Activated CD4-positive, alpha-beta T cell treated with anti-CD3 and anti-CD28 coated beads, Interleukin-2, amount 50 U/mL, for 48 hours (primary cell): Measurements from ENCODE around the gene NUP35.
"Not testable (repeated sequence)": the region's sequence is repeated elsewhere in the genome, so short reads cannot be mapped to it uniquely, and the experiment has no call there.

ENCODE experiments used
- DNase-seq, 2 experiments: peaks; one replicate each; pipeline ENCODE4 v3.0.0-alpha.2; 2020

NUP35 gene

DNA sequence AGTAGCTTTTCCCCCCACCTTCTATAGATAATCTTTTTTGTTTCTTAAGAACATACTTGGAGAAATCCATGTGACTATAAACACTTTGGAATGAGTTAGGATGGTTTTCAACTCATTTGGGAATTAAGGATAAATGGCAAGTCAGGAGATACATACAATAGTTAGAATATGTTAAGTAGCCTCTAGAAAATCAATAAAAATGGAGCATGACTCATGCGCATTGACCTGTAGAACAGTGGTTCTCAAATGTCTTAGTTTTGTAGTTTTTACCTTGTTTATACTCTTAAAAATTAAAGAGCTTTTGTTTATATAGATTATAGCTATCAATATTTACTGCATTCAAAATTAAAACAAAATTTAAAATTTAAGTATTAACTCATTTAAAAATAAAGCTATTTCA is 24.7 kb downstream of the NUP35 start:
- no peak for DNase-seq

GRCh38 chr2:183149489-183149888 is 25.2 kb downstream of the NUP35 start:
- no peak for DNase-seq

- DNase-seq: not testable (repeated sequence)
Measured at GRCh38 chr2:183152280-183152679, 28.0 kb downstream of the NUP35 start.

GRCh38 chr2:183153967-183154366 is 29.7 kb downstream of the NUP35 start:
- no peak for DNase-seq

- DNase-seq: not testable (repeated sequence)
Measured at GRCh38 chr2:183154772-183155171, 30.5 kb downstream of the NUP35 start.

- DNase-seq: no peak
Measured at GRCh38 chr2:183157131-183157530, 32.9 kb downstream of the NUP35 start.

DNA sequence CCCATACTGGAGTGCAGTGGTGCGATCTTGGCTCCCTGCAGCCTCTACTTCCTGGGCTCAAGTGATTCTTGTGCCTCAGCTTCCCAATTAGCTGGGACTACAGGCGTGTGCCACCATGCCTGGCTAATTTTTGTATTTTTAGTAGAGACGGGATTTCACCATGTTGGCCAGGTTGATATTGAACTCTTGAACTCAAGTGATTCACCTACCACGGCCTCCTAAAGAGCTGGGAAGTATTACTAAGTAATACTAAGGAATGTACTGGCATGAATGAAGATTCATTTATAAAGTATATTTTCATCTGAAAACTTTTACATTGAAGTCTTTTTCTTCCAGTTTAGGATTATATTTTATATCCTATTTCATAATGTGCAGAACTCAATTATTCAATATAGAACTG is 38.1 kb downstream of the NUP35 start:
- no peak for DNase-seq

GRCh38 chr2:183163821-183164649 is 39.8 kb downstream of the NUP35 start:
- no peak for DNase-seq

GRCh38 chr2:183164650-183165015 is 40.4 kb downstream of the NUP35 start:
- DNase-seq: no peak

GRCh38 chr2:183166210-183166609 is 42.0 kb downstream of the NUP35 start:
- DNase-seq: no peak

DNA sequence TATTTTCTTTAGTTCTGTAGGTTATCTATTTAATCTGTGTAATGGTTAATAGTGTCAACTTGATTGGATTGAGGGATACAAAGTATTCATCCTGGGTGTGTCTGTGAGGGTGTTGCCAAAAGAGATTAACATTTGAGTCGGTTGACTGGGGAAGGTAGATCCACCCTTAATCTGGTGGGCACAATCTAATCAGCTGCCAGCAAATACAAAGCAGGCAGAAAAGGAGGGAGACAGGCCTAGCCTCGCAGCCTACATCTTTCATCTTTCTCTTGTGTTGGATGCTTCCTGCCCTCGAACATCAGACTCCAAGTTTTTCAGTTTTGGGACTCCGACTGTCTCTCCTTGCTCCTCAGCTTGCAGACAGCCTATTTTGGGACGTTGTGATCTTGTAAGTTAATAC is 42.7 kb downstream of the NUP35 start:
- not testable (repeated sequence) for DNase-seq

GRCh38 chr2:183172220-183172887 is 48.1 kb downstream of the NUP35 start:
- DNase-seq: no peak

GRCh38 chr2:183179156-183179555 is 54.9 kb downstream of the NUP35 start:
- DNase-seq: no peak

DNA sequence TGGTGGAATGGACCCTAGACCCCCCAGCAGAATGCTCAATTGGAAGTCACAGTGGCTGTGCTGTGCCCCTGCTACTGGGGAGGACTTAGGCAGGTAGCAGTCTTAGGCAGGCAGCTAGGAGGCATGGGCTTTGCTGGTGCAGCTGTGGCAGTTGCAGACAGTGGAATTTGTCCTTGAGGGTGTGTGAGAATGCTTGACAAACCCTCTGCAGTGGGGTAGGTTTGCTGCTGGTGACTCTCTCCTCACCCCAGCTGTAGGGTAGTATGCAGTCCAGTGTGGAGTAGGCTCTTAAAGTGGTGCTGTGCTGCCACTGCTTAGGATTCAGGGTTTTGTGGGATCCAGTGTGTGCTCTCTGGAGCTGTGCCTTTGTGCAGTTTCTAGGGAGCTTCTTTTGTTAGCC is 61.3 kb downstream of the NUP35 start:
- DNase-seq: no peak

- no peak for DNase-seq
Measured at GRCh38 chr2:183186296-183186695, 62.1 kb downstream of the NUP35 start.

DNA sequence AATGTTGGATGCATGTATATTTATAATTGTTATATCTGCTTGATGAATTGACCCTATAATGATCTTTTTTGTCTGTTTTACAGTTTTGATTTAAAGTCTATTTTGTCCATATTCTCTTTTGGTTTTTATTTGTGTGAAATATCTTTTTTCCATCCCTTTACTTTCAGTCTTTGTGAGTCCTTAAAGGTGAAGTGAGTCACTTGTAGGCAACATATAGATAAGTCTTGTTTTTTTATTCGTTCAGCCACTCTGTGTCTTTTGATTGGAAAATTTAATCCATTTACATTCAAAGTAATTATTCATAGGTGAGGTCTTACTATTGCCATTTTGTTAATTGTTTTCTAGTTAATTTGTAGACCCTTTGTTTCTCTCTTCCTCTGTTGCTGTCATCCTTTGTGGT is 62.5 kb downstream of the NUP35 start:
- DNase-seq: no peak

GRCh38 chr2:183192343-183192742 is 68.1 kb downstream of the NUP35 start:
- no peak for DNase-seq

DNA sequence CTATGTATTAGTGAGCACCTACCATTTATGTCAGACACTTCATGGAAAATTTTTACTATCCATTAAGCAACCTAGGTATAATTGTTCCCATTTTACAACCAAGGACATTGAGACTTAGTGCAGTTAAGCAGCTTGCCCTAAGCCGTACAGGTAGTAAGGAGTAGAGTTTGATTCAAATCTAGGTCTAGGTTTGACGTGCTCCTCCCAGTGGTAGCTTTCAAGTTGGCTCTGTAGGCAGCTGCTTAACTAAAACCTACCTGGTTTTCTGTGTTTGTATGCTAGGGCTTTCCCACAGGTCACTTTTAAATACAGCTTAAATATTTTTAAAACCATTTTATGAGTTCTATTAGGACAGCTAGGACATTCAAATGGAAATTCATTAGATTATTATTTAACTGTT is 69.7 kb downstream of the NUP35 start:
- no peak for DNase-seq

DNA sequence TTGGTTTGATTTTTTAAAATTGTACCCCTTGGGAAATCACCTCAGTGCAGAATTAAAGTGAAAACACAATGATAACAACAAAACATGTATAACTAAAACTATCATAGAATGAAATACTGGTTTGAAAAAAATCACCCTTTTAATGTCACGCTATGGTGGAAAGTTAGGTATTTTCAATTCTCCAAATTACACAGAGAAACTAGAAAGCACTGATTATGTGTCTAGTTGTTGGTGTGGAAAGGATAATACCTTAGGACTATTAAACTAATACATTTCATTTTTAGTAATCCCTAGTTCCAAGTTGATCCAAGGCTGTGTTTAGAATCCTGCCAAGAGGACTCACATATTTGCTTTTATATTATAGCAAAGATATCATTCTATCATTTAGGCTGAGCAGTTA is 71.2 kb downstream of the NUP35 start:
- DNase-seq: no peak

DNA sequence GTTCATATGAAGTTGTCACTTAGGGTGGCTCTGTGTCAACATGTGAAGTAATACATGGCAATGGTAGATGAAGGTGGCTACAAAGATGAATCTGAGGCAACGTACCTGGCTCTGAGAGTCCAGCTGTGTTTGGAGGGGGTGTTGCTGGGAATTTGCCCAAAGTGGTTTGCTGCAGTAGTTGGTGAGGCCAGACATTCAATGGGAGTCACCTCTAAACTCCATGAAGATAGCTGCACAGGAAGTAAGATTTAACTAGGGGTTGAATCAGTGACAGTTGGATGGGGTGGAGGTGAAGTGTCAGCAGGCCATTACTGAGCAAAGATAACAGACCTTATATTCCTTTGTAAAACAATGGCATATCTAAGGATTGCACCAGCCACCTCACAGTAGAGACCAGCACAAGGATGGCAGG is 71.8 kb downstream of the NUP35 start:
- no peak for DNase-seq

DNA sequence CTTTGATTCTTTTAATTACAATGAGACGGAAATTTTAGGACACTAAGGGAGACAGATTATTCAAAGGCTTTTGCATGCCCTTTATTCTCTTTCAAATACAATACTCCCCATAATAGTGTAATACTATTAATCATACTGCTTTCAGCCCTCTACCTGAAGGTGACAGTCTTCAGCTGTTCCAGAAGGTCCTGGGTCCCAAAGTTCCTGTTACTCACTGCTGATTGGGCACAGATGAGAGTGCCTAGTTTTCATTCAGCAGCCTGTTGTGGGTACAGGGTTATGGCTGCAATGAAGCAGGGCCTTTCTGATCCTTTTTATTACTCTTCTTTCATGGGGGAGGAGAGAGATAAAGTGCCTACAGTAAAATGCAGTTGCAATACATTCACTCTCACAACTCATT is 80.2 kb downstream of the NUP35 start:
- DNase-seq: no peak

DNA sequence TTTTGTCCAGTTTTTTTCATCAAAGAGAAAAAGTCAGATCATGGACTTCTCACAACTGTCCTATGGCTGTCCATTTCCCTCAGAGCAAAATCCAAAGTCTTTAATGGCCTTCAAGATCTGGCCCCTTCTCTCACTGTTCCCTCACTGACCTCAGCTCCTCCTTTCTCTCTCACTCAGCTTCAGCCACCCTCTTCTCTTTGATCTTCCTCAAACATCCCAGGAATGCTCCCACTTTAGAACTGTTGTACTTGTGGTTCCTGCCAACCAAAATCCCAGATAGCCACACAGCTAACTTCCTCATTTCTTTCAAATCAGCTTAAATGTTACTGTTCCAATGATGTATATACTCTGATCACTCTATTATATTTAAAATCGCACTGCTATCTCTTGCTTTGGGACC is 82.9 kb downstream of the NUP35 start:
- no peak for DNase-seq

DNA sequence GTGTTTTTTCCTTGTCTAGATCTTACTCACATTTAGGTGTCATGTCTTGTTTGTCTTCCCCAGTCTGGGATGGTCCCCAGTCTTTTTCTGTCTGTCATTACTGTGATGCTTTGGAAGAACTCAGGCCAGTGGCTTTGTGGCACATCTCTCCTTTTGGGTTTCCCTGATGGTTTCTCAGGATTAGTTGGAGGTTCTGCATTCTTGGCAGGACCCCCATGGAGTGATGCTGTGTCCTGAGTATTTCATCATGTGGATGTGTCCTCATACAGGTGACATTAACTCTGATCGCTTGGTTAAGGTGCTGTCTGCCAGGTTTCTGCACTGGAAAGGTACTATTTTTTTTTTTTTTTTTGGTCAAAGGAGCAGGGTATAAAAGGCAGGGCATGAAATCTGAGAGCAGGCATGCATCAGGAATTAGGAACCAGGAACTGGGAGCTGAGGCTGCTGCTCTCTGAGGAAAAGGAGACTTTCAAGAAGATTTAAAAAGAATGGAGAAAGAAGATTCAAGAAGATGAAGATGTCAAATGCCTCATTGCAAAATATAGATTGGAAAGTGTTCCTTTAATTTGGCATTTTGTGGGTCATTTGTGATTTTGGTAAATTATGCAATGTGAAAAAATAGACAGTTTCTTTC is 85.3 kb downstream of the NUP35 start:
- DNase-seq: no peak
